ENCODE results near the gene AGBL4.

Gene AGBL4

DNA sequence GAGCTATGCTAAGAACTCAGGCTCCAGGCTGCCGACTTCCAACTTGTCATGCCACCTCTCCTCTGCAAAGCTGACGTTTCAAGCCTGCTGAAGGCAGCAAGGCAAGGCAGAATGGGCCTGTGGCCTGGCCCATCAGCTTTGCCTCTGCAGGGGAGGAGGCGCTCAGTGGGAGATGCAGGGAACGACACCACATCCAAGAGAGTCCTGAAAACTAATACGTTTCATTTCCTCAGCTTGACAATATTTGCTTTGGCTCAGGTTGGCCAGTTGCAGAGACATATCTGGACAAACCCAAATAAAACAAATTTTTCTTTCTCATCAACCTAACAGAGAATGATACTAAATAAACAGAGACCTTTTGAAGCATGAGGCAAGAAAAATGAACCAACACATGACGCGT, 1282.4 kb downstream of the AGBL4 start:
- Histone ChIP-seq H3K27ac (ENCODE audit: low read depth, low read length) (no peak overlapping the region), H3K4me3 (ENCODE audit: low read length) (no peak overlapping the region), H3K4me1 (ENCODE audit: insufficient read depth, low read length) (peaks cover 7% of the 10 kb centered on the region; the same call in 1 of the 2 replicates), H3K9me3 (ENCODE audit: insufficient read depth, low read depth, low read length) (no peaks in the 10 kb centered on the region), H3K9ac (ENCODE audit: low read depth, low read length) (no peak overlapping the region), H3K27me3 (ENCODE audit: insufficient read depth, low read length) (no peaks in the 10 kb centered on the region), H3K36me3 (ENCODE audit: insufficient read depth, low read length) (peaks cover 15% of the 10 kb centered on the region)
- 89% methylated on average over 7 of the region's 7 CpGs for WGBS

DNA sequence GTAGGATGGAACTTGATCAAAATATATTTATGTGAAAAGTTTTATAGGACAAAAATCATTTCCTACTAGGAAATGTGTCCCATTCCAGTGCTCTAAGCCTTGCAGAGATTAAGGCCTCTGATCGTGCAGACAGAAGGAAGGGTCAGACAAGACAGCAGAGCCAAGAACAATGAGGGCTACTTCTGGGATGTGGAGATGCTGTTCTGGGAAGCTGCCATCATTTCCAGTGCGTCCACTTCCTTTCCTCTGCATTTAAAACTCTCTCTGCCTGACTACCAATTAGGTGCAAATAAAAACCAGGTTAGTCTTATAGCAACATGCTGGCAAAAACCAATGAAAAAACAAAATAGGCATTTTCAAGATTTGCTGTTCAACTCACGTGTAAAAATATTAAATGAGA, 1283.1 kb downstream of the AGBL4 start:
- 95% methylated on average over 3 of the region's 3 CpGs for WGBS
- no peak overlapping the region for H3K27ac ChIP-seq (ENCODE audit: low read depth, low read length)
- H3K9me3 ChIP-seq (ENCODE audit: insufficient read depth, low read depth, low read length), result no peaks in the 10 kb centered on the region
- peaks cover 19% of the 10 kb centered on the region for H3K36me3 ChIP-seq (ENCODE audit: insufficient read depth, low read length)
- H3K4me3 ChIP-seq (ENCODE audit: low read length), result no peak overlapping the region
- no peak overlapping the region for H3K9ac ChIP-seq (ENCODE audit: low read depth, low read length)
- H3K27me3 ChIP-seq (ENCODE audit: insufficient read depth, low read length), result no peaks in the 10 kb centered on the region
- H3K4me1 ChIP-seq (ENCODE audit: insufficient read depth, low read length), result peaks cover 10% of the 10 kb centered on the region; the same call in 1 of the 2 replicates

DNA sequence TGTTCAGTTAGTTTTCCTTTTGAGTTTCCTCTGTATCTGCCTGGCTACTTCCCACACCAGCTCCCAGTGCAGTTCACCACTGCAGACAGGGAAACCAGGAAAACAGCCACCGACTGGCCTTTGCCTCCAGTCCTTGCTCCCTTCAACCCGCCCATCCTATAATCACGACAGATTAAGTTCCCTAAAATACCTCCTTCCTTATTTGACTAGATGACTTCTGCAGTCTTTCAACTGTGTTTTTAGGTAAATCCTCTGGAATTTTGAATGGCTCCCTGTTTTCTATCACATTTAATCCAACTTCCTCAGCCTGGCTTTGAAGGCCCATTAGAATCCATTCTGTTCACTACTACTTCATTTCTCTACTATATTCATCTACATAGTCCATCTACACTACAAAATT, 1284.7 kb downstream of the AGBL4 start:
- WGBS, result 61% methylated on average over 3 of the region's 3 CpGs
- Histone ChIP-seq H3K9ac (ENCODE audit: low read depth, low read length) (no peak overlapping the region), H3K4me3 (ENCODE audit: low read length) (no peak overlapping the region), H3K9me3 (ENCODE audit: insufficient read depth, low read depth, low read length) (no peaks in the 10 kb centered on the region), H3K4me1 (ENCODE audit: insufficient read depth, low read length) (peaks cover 10% of the 10 kb centered on the region; the same call in 1 of the 2 replicates), H3K27ac (ENCODE audit: low read depth, low read length) (no peak overlapping the region), H3K36me3 (ENCODE audit: insufficient read depth, low read length) (peaks cover 26% of the 10 kb centered on the region), H3K27me3 (ENCODE audit: insufficient read depth, low read length) (no peaks in the 10 kb centered on the region)

DNA sequence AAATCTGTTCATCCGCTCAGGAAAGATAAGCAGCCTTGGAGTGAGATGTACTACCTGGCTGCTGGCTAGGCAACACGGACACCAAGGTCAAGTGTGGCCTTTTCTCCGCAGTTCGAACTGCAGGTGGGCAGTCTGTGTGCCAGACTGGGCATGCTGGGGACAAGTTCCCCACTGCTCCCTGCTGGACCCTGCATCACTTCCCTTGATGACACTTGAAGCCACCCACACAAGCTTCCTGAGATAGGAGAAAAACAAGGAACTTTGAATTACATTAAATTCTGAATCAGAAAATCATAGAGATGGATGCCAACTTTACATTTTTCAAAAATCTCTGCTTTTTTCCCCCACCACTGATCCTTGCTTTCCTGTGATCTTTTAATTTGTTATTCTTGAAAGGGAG, 1285.4 kb downstream of the AGBL4 start:
- H3K9me3 ChIP-seq (ENCODE audit: insufficient read depth, low read depth, low read length), result no peaks in the 10 kb centered on the region

DNA sequence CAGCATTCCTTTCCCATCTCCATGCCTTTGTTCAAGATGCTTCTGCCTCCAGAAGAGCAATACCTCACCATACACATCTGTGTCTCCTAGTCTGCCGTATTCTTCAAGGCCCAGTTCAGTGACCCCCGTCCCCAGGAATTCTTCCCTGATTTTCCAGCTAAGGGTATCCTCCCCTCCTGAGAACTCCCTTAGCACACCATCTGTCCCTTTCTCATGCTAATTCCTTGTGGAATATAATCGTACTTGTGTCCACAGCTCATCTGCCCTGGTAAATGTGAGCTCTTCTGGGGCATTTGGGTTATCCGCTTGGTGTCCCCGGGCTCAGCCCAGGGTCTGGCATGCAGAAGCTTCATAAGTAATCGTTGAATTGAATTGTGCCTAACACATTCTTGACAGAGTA, 1288.0 kb downstream of the AGBL4 start:
- H3K27ac ChIP-seq (ENCODE audit: low read depth, low read length), result no peak overlapping the region
- H3K9me3 ChIP-seq (ENCODE audit: insufficient read depth, low read depth, low read length), result no peaks in the 10 kb centered on the region
- 89% methylated on average over 6 of the region's 6 CpGs for WGBS
- H3K4me3 ChIP-seq (ENCODE audit: low read length), result no peak overlapping the region
- no peak overlapping the region for H3K9ac ChIP-seq (ENCODE audit: low read depth, low read length)
- 0 out of 2 replicates have a peak, but pooled peaks cover 3% of the 10 kb centered on the region for H3K4me1 ChIP-seq (ENCODE audit: insufficient read depth, low read length)
- peaks cover 35% of the 10 kb centered on the region for H3K36me3 ChIP-seq (ENCODE audit: insufficient read depth, low read length)
- H3K27me3 ChIP-seq (ENCODE audit: insufficient read depth, low read length), result no peaks in the 10 kb centered on the region

More for the DNA sequence above, 1285.4 kb downstream of the AGBL4 start:
- WGBS, result 91% methylated on average over 4 of the region's 4 CpGs
- Histone ChIP-seq H3K9ac (ENCODE audit: low read depth, low read length) (no peak overlapping the region), H3K4me1 (ENCODE audit: insufficient read depth, low read length) (peaks cover 10% of the 10 kb centered on the region; the same call in 1 of the 2 replicates), H3K4me3 (ENCODE audit: low read length) (no peak overlapping the region), H3K27me3 (ENCODE audit: insufficient read depth, low read length) (no peaks in the 10 kb centered on the region), H3K27ac (ENCODE audit: low read depth, low read length) (no peak overlapping the region), H3K36me3 (ENCODE audit: insufficient read depth, low read length) (peaks cover 34% of the 10 kb centered on the region)

DNA sequence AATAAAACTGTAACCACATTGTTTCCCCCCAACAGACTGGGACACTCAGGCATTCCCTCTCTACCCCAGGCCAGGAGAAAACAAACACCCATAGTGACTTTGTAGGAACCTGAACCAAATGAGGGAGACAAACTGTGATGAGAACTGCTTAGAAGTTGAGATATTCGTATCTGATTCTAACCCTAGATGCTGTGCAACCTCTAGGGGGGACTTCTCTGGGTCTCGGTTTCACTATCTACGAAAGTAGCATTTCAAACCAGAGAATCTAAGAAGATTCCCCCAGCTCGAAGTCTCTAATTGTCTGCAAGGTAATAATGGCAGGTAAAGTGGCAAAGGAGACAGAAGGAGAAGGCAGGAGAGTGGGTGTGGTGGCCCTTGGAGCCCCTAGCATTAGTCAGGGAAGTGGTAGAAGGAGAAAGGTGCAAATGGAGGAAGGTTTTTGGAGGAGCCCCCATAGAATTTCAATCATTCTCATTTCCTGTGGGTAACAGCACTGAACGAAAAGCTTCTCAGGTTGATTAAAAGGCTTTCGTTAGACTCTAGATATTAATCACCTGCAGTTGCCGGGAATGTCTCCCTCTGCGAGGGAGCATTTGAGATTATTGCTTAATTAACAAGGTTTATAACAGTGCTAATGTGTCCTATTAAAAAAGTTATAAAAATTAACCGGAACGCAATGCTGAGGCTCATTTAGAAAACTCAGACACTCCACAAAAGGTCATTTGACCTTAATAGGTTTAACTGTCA, 1293.4 kb downstream of the AGBL4 start:
- Histone ChIP-seq H3K27ac (ENCODE audit: low read depth, low read length) (no peak overlapping the region), H3K36me3 (ENCODE audit: insufficient read depth, low read length) (peaks cover 36% of the 10 kb centered on the region), H3K27me3 (ENCODE audit: insufficient read depth, low read length) (no peaks in the 10 kb centered on the region), H3K4me3 (ENCODE audit: low read length) (no peak overlapping the region), H3K4me1 (ENCODE audit: insufficient read depth, low read length) (no peaks in the 10 kb centered on the region), H3K9me3 (ENCODE audit: insufficient read depth, low read depth, low read length) (no peaks in the 10 kb centered on the region), H3K9ac (ENCODE audit: low read depth, low read length) (no peak overlapping the region)
- 94% methylated on average over 10 of the region's 10 CpGs for WGBS

DNA sequence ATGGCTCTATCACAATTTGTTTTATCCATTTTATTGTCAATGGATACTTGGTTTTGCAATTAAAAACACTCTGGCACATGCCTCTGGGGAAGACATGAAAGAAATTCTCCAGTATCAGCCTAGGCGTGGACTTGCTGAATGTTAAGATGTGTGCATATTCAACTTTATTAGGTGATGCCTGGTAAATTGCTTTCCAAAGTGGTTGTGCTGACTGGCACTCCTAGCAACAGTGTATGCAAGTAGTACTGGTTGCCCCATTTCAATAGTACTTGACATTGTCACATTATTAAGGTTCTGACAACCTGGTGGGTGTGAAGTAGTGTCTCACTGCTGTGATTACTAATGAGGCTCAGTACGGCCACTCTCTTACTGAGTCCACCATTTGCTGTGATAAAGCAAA, 1295.2 kb downstream of the AGBL4 start:
- Histone ChIP-seq H3K4me1 (ENCODE audit: insufficient read depth, low read length) (no peaks in the 10 kb centered on the region), H3K36me3 (ENCODE audit: insufficient read depth, low read length) (peaks cover 24% of the 10 kb centered on the region), H3K27me3 (ENCODE audit: insufficient read depth, low read length) (no peaks in the 10 kb centered on the region), H3K9ac (ENCODE audit: low read depth, low read length) (no peak overlapping the region), H3K9me3 (ENCODE audit: insufficient read depth, low read depth, low read length) (no peaks in the 10 kb centered on the region), H3K27ac (ENCODE audit: low read depth, low read length) (no peak overlapping the region), H3K4me3 (ENCODE audit: low read length) (no peak overlapping the region)
- 89% methylated on average over 2 of the region's 2 CpGs for WGBS

DNA sequence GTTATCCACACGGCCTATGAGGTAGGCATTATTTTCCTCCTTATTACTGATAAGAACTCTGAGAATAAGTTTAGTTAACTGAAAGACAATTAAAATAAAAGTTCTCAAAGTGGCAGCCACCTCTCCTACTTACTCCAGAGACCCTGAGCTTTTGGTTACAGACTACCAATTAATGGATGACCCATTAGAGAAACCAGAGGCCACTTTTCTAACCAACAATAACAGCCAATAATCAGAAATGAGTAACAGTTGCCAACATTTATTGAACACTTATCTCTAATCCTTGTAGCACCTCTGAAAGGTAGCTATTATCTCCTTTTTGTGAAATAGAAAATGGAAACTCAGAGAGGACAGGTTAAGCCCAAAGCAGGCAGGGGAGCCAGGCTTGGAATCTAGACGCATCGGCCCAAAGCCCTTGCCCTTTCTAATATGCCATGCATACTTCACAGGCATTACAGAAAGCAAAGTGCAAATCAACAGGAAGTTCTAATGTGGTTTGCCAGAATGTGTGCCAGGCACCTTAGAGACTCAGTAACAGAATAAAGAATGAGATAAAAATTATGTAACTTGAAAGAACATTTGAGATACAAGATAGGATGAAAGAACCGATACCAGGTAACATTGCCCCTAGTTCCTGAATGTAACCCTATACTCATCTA, 1297.1 kb downstream of the AGBL4 start:
- H3K9me3 ChIP-seq (ENCODE audit: insufficient read depth, low read depth, low read length), result no peaks in the 10 kb centered on the region
- no peak overlapping the region for H3K4me3 ChIP-seq (ENCODE audit: low read length)
- H3K4me1 ChIP-seq (ENCODE audit: insufficient read depth, low read length), result no peaks in the 10 kb centered on the region
- 91% methylated on average over 2 of the region's 4 CpGs for WGBS
- peaks cover 14% of the 10 kb centered on the region for H3K36me3 ChIP-seq (ENCODE audit: insufficient read depth, low read length)
- H3K27ac ChIP-seq (ENCODE audit: low read depth, low read length), result no peak overlapping the region
- no peaks in the 10 kb centered on the region for H3K27me3 ChIP-seq (ENCODE audit: insufficient read depth, low read length)
- H3K9ac ChIP-seq (ENCODE audit: low read depth, low read length), result no peak overlapping the region

DNA sequence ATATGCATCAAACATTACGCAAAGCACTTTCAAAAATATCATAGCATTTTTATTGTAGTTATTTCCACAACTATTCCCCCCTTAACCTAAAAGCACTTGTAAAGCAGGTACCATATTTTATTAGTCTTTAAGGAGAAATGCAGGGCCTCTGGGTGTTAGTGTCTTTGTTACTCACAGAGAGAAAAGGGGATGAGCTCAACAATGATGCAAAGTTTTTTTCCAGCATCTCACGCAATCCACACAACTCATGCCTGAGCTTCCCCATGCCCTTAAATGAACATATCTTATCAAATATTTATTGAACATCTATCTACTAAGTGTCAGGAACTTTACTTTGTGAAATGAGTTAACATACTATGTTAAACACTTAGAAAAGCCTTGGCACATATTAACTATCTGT, 1297.6 kb downstream of the AGBL4 start:
- Histone ChIP-seq H3K9me3 (ENCODE audit: insufficient read depth, low read depth, low read length) (no peaks in the 10 kb centered on the region), H3K27ac (ENCODE audit: low read depth, low read length) (no peak overlapping the region), H3K9ac (ENCODE audit: low read depth, low read length) (no peak overlapping the region), H3K4me3 (ENCODE audit: low read length) (no peak overlapping the region), H3K27me3 (ENCODE audit: insufficient read depth, low read length) (no peaks in the 10 kb centered on the region), H3K36me3 (ENCODE audit: insufficient read depth, low read length) (peaks cover 11% of the 10 kb centered on the region; the same call in 1 of the 2 replicates), H3K4me1 (ENCODE audit: insufficient read depth, low read length) (no peaks in the 10 kb centered on the region)
- 94% methylated on average over 1 of the region's 2 CpGs for WGBS

DNA sequence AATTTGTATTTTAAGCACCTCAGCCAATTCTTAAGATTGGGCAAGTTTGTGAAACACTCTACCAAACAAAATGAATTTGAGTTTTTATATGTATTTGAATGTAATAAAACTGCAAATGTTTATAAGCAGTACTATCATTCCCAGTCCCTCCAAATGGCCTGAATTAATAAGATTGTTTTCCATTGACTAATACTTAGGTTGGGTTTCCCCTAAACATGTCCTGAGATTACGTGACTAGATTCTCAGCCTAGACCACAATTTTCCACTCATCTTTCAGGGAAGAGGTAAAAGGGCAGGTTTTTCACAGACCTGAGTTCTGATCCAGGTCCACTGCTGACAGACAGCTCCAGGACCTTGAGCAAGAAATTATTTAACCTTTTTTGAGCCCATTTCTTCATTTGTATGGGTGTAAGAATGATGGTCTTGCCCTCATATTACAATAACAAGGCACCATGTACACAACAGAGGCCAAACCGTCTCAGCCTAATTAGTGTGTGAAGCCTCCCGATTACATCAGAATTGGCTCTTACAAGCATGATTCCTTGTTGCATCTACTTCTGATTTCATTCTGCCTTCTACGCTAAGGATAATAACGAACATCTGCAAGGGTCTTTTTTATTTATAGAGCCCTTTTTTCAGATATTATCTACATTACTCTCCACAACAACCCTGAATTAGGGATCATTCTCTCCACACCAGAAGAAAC, 1298.3 kb downstream of the AGBL4 start:
- no peaks in the 10 kb centered on the region for H3K9me3 ChIP-seq (ENCODE audit: insufficient read depth, low read depth, low read length)
- H3K27me3 ChIP-seq (ENCODE audit: insufficient read depth, low read length), result no peaks in the 10 kb centered on the region
- 93% methylated on average over 5 of the region's 5 CpGs for WGBS
- no peak overlapping the region for H3K4me3 ChIP-seq (ENCODE audit: low read length)
- H3K9ac ChIP-seq (ENCODE audit: low read depth, low read length), result no peak overlapping the region
- H3K4me1 ChIP-seq (ENCODE audit: insufficient read depth, low read length), result no peaks in the 10 kb centered on the region
- H3K27ac ChIP-seq (ENCODE audit: low read depth, low read length), result no peak overlapping the region
- H3K36me3 ChIP-seq (ENCODE audit: insufficient read depth, low read length), result peaks cover 11% of the 10 kb centered on the region; the same call in 1 of the 2 replicates

DNA sequence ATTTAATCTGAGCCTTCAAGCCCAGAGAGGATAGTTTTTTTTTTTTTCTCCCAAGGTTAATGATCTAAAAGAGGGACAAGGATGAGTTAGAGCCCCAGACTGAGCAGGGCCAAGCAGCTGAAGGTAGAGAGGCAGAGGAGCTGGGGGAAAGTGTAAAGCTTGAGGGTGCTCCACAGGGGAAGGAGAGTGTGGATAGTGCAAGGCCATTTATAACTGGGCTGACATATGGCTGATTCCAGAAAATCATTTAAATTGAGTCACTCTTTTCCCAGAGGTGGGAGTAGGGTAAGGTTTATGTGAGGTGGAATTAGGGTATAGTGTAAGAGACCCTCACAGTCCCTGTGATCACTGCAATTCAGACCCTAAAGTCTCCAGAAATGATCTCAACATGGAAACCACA, 1302.8 kb downstream of the AGBL4 start:
- H3K36me3 ChIP-seq (ENCODE audit: insufficient read depth, low read length), result no peaks in the 10 kb centered on the region
- H3K9ac ChIP-seq (ENCODE audit: low read depth, low read length), result no peak overlapping the region
- no peak overlapping the region for H3K4me3 ChIP-seq (ENCODE audit: low read length)
- no peaks in the 10 kb centered on the region for H3K9me3 ChIP-seq (ENCODE audit: insufficient read depth, low read depth, low read length)
- no peaks in the 10 kb centered on the region for H3K27me3 ChIP-seq (ENCODE audit: insufficient read depth, low read length)
- no peak overlapping the region for H3K27ac ChIP-seq (ENCODE audit: low read depth, low read length)
- 0 out of 2 replicates have a peak, but pooled peaks cover 3% of the 10 kb centered on the region for H3K4me1 ChIP-seq (ENCODE audit: insufficient read depth, low read length)
